Duodenal mucosa (tissue), 2 donors: ENCODE results near the gene NPBWR2.

Experiments used
- H3K27ac ChIP-seq: one replicate; pipeline ENCODE4 v1.7.0; 2013; ENCODE audit warnings: low read depth, low read length
- H3K27me3 ChIP-seq, 2 donors: one replicate each; pipeline ENCODE4 v1.7.0; 2013; ENCODE audit warnings: low read length in 2 of 2, control low read depth in 1 of 2; ENCODE audit not compliant: insufficient read depth in 2 of 2, control insufficient read depth in 1 of 2
- H3K36me3 ChIP-seq, 2 donors: one replicate each; pipeline ENCODE4 v1.7.0; 2013; ENCODE audit warnings: low read length in 2 of 2, control low read depth in 1 of 2; ENCODE audit not compliant: insufficient read depth in 2 of 2, control insufficient read depth in 1 of 2
- H3K4me1 ChIP-seq, 2 donors: one replicate each; pipeline ENCODE4 v1.7.0; 2013; ENCODE audit warnings: low read length in 2 of 2, control low read depth in 1 of 2; ENCODE audit not compliant: insufficient read depth in 2 of 2, control insufficient read depth in 1 of 2
- H3K4me3 ChIP-seq, 2 donors: one replicate each; pipeline ENCODE4 v1.7.0; 2013; ENCODE audit warnings: low read length in 2 of 2, low read depth in 1 of 2
- H3K9ac ChIP-seq, 2 donors: one replicate each; pipeline ENCODE4 v1.7.0; 2013; ENCODE audit warnings: low read length in 2 of 2, low read depth in 1 of 2
- H3K9me3 ChIP-seq, 2 donors: one replicate each; pipeline ENCODE4 v1.7.0; 2013; ENCODE audit warnings: low read length in 2 of 2, control low read depth in 1 of 2; ENCODE audit not compliant: control insufficient read depth in 1 of 2

Gene NPBWR2

DNA sequence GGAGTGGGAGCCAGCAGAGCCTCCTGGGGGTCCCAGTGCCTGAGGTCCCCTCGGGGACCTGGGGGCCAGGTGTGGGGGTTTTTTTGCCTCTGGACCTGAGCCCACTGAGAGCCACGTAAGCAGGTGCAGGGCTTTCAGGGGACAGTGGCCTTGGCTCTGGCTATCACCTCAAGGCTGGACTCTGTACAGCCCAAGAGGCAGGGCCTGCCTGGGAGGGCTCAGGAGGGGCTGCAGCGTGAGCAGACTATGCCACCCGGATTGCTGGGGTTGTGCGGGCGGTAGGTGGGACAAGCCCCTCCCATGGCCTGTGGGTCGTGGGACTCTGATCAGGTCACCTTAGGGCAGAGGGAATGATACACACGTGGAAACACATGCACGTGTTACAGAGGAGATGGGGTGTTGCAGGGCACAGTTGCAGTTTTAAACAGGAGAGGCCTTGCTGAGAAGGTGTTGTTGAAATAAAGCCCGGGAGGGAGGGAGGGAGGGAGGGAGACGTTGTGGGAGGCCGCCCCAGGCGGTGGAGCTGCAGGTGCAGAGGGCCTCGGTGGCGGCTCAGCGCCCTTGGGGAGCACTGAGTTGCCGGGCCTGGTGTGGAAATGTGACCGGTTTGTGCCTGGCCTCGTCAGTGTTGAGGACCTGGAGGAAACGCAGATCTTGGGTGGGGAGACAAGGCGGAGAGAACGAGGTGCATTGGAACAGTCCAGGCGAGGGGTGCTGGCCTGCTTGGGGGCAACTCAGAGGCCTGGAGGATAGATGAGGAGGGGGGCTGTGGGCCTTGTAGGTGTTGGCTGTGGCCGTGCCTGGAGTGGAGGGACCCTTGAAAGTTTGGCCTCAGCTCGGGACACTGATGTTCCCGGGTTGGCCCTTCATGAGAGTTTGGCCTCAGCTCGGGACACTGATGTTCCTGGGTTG, 42.0 kb downstream of the NPBWR2 start:
- Histone ChIP-seq H3K4me1 (peaks cover 14 to 37% of the 10 kb centered on the region in 2 donors), H3K36me3 (no peaks in the 10 kb centered on the region), H3K9me3 (no peaks in the 10 kb centered on the region), H3K9ac (no peak overlapping the region), H3K27me3 (no peaks in the 10 kb centered on the region), H3K4me3 (no peak overlapping the region), H3K27ac (no peak overlapping the region)

DNA sequence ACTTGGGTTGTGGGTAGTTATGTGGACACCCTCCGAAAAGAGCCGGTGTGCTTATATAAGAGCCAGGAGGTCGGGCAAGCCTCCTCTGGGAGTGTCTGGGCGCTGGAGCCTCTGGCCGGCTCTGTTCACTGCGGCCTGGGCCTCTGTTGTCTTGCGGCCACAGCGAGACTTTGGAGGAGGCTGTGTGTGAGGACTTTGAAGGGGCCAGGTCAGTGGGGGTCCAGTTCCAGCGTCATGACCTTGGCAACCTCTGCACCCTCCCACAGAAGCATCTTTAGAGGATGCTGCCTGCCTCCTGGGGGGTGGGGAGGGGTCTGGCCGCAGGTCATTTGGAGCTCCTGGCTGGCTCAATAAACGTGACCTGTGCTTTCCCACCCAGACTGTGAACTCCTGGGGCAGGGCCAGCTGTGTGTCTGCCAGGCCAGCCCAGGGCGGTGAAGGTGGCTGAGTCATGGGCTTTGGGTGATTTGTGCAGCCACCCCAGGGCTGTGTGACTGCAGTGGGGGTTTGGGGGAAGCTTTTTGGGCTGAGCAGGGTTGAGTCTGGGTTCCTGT, 43.1 kb downstream of the NPBWR2 start:
- peaks cover 14 to 34% of the 10 kb centered on the region in 2 donors for H3K4me1 ChIP-seq
- H3K27ac ChIP-seq, result no peak overlapping the region
- no peaks in the 10 kb centered on the region for H3K27me3 ChIP-seq
- H3K4me3 ChIP-seq, result peak overlapping the region in 1 of 2 donors; percentile 73
- no peaks in the 10 kb centered on the region for H3K9me3 ChIP-seq
- peak overlapping the region in 1 of 2 donors; percentile 59 for H3K9ac ChIP-seq
- H3K36me3 ChIP-seq, result no peaks in the 10 kb centered on the region

GRCh38 chr20:64063389-64064144, 43.8 kb downstream of the NPBWR2 start:
- no peaks in the 10 kb centered on the region for H3K27me3 ChIP-seq
- peak overlapping the region; percentile 10 for H3K27ac ChIP-seq
- peaks cover 14 to 33% of the 10 kb centered on the region in 2 donors for H3K4me1 ChIP-seq
- peak overlapping the region; percentile 32 to 59 for H3K9ac ChIP-seq
- H3K4me3 ChIP-seq, result peak overlapping the region; percentile 67 to 73
- no peaks in the 10 kb centered on the region for H3K36me3 ChIP-seq
- H3K9me3 ChIP-seq, result no peaks in the 10 kb centered on the region

DNA sequence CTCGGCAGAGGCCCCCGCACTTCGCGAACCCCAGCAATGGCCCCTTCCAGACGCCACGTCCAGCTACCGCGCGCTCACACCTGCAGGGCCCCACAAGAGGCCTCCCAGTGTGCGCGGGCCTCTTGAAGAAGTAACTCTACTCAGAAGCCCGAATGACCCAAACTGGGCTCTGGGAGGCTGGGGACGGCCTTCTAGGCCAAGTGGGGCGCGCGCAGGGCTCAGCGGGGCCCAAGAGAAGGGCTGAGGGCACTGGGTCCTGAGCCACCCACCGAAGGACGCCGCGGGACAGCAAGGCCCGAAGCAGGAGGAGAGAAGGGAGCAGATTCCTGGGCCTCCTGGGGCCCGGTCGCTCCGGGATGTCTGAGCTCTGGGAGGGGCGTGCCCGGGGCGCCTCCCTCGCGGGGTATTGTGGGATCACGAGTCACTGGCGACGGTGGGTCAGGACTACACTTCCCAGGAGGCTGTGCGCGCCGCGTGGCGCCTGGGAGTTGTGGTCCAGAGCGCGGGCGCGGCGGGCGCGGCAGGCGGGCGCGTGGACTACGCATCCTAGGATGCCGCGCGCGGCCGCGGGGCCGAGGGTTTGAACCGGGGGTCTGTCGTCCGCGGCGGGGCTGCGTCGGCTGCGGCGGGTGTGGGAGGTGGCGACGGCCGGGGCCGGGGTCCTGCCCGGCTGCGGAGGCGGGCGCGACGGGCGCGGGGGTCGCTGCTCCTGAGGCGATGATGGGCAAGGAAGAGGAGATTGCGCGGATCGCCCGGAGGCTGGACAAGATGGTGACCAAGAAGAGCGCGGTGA, 44.6 kb downstream of the NPBWR2 start, which contains the start of gene TCEA2:
TSS of gene TCEA2 (plus strand) at position 603 of the 793 bp plus-strand sequence. CDS start at position 718, 115 bp downstream.
- Histone ChIP-seq H3K27ac (peak within 1 kb of the TSS; percentile 56), H3K9ac (peak within 1 kb of the TSS; percentile 32 to 63), H3K4me1 (peaks cover 14 to 33% of the 10 kb centered on the region in 2 donors), H3K4me3 (peak within 1 kb of the TSS; percentile 67 to 73), H3K36me3 (no peaks in the 10 kb centered on the region), H3K9me3 (no peaks in the 10 kb centered on the region), H3K27me3 (peaks cover 0 to 4% of the 10 kb centered on the region in 2 donors)

DNA sequence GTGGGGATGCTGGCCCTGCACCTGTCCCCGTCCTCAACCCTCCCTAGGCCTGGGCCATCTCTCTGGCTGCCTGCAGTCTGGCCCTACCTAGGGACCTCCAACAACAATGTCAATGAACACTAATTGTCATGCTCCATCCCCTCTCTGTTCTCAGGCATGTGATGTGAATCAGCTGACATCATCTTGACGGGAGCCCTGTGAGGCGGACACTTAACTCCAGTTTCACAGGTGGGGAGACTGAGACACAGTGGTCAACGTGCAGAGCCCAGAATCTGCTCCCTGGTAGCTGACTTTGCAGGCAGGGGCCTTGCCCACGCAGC, 45.1 kb downstream of the NPBWR2 start:
- peak overlapping the region; percentile 54 to 67 for H3K4me3 ChIP-seq
- H3K9ac ChIP-seq, result peak overlapping the region; percentile 32 to 63

DNA sequence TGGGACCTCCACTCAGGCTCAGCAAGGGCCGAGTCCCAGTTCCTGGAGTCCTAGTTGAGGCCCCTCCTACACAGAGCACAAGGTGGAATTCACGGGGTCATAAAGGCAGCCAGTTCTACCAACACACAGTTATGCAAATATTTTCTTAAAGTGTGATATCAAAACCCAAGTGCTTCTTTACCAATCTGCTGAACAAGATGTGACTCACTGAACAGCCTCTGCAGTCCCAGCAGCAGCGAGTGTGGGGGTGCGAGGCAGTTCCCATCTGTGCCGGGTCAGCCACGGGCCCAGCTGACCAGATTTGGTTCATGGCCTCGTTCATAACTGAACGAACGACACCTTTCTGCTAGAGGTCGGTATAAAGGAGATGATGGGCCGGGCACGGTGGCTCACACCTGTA, 48.8 kb downstream of the NPBWR2 start:
- peaks cover 11 to 14% of the 10 kb centered on the region in 2 donors for H3K4me1 ChIP-seq
- no peaks in the 10 kb centered on the region for H3K36me3 ChIP-seq
- no peak overlapping the region for H3K4me3 ChIP-seq
- no peaks in the 10 kb centered on the region for H3K9me3 ChIP-seq
- peaks cover 30 to 35% of the 10 kb centered on the region in 2 donors for H3K27me3 ChIP-seq
- H3K27ac ChIP-seq, result no peak overlapping the region
- no peak overlapping the region for H3K9ac ChIP-seq

More for the DNA sequence above, 45.1 kb downstream of the NPBWR2 start:
- H3K36me3 ChIP-seq, result no peaks in the 10 kb centered on the region
- H3K27ac ChIP-seq, result no peak overlapping the region
- no peaks in the 10 kb centered on the region for H3K9me3 ChIP-seq
- peaks cover 18 to 36% of the 10 kb centered on the region in 2 donors for H3K4me1 ChIP-seq
- peaks cover 1 to 9% of the 10 kb centered on the region in 2 donors for H3K27me3 ChIP-seq

GRCh38 chr20:64057628-64058498, 49.5 kb downstream of the NPBWR2 start:
- Histone ChIP-seq H3K9ac (no peak overlapping the region), H3K36me3 (no peaks in the 10 kb centered on the region), H3K4me1 (peaks cover 10 to 11% of the 10 kb centered on the region in 2 donors), H3K27me3 (peaks cover 33 to 40% of the 10 kb centered on the region in 2 donors), H3K9me3 (no peaks in the 10 kb centered on the region), H3K4me3 (peak overlapping the region; percentile 9 to 16), H3K27ac (no peak overlapping the region)

DNA sequence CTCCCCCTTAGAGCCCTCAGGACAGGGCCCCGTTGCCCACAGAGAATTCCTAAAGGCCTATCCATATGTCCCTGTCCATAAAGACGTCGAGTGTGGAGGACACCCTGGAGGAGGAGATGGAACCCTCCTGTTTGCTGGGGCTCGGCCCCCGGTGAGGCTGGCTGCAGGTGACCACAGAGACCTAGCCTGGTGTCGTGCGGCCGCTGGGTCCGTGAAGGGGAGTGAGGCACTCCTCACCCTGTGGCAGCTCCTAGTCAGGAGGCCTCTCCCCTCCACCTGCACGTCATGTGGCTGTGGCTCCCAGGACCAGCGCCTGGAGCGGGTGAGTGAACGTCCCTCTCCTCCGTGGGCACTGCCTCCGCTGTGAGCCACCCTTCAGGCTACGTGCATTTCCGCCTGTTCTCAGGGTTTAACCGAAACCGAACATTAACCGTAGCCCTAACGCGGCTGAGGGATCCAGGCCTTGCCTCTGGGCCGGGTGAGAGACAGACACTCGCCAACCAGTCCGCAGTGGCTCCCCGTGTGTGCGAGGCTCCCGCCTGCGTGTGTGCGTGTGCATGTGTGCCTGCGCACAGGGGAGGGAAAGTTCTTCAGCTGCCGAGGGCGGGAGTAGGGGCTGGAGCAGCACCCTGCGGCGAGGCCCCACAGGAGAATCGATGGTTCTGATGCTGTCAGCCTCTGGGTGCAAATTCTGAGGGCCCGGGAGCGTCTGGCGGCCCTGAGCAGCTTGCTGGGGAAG, 50.3 kb downstream of the NPBWR2 start:
- Histone ChIP-seq H3K9ac (no peak overlapping the region), H3K4me1 (peaks cover 5 to 7% of the 10 kb centered on the region in 2 donors), H3K9me3 (no peaks in the 10 kb centered on the region), H3K4me3 (peak overlapping the region; percentile 9 to 16), H3K27ac (no peak overlapping the region), H3K27me3 (peaks cover 41 to 47% of the 10 kb centered on the region in 2 donors), H3K36me3 (no peaks in the 10 kb centered on the region)
